Thoracic aorta (tissue), 2 donors: ENCODE measurements around the gene SIGLEC9. TPM values are rescaled to one million over a fixed set of nuclear protein-coding genes. Genes with fewer than 3 reads are reported as not detected.

Experiments
- ATAC-seq: fragments of 150-250 bp; one replicate; pipeline ENCODE4 v1.8.0; 2017; ENCODE audit warnings: low read depth; ENCODE audit not compliant: insufficient number of reproducible peaks, low FRiP score
- DNase-seq: peaks from one replicate; pipeline ENCODE4 v3.0.0-alpha.2; 2020; ENCODE audit warnings: low spot score
- H3K27ac ChIP-seq, 2 donors: fragments of 200-600 bp; sonication (generic); 1 replicate in 1 of 2; 2 replicates in 1 of 2; pipeline ENCODE4 v1.5.1; 2016; ENCODE audit warnings: mild to moderate bottlenecking in 2 of 2, moderate library complexity in 2 of 2
- H3K27me3 ChIP-seq: fragments of 200-600 bp; sonication (generic); replicated peaks from 2 replicates; pipeline ENCODE4 v1.6.0; 2016; ENCODE audit warnings: mild to moderate bottlenecking; ENCODE audit not compliant: insufficient read depth
- H3K36me3 ChIP-seq: fragments of 200-600 bp; sonication (generic); one replicate; pipeline ENCODE4 v1.5.1; 2016
- H3K4me1 ChIP-seq, 2 donors: fragments of 200-600 bp; sonication (generic); 1 replicate in 1 of 2; 2 replicates in 1 of 2; pipeline versions ENCODE4 v1.5.1 to v1.6.0; 2016; ENCODE audit warnings: low read depth in 2 of 2, mild to moderate bottlenecking in 1 of 2; ENCODE audit not compliant: control insufficient read depth in 1 of 2
- H3K4me3 ChIP-seq: fragments of 200-600 bp; sonication (generic); 2 replicates; pipeline ENCODE4 v1.5.1; 2016; ENCODE audit warnings: mild to moderate bottlenecking
- H3K9me3 ChIP-seq: fragments of 200-600 bp; sonication (generic); 2 replicates; pipeline ENCODE4 v1.5.1; 2016
- CTCF ChIP-seq: fragments of 200-600 bp; sonication (generic); IDR thresholded peaks from one replicate; pipeline ENCODE4 v1.5.1; 2019; ENCODE audit warnings: antibody characterized with exemption
- total RNA-seq, 2 donors: library from RNA; depleted of rRNA; stranded (reverse); fragments of >200 nt; gene quantifications; one replicate each; pipeline versions ENCODE4 v1.1.0 to v1.2.3, GENCODE V29; 2016

Gene SIGLEC9
- total RNA-seq, 2 donors from 2014 or later, result 13.1 to 15.2 TPM

DNA sequence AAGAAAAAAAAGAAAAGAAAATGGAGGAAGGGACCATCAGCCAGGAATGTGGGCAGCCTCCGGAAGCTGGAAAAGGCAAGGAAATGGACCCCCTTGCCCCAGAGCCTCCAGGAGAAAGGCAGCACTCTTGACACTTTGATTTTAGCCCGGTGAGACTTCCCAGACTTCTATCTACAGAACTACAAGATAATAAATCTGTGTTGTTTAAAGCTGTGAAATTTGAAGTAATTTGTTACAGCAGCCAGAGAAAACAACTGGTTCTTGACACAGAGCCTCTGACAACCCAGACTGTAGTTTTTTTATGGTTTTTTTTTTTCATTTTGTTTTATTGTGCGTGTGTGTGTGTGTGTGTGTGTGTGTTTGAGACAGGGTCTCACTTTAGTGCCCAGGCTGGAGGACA lies 24.1 kb upstream of the SIGLEC9 start:
- no peak for TF ChIP-seq CTCF
- Histone ChIP-seq H3K9me3 (no peaks in the 10 kb centered on the region), H3K4me3 (no peak overlapping the region), H3K27me3 (no peaks in the 10 kb centered on the region), H3K27ac (no peak overlapping the region), H3K4me1 (no peaks in the 10 kb centered on the region), H3K36me3 (peaks cover 3% of the 10 kb centered on the region)
- DNase-seq, result no peak
- no peak for ATAC-seq

- ATAC-seq, result no peak
- H3K9me3 ChIP-seq, result no peaks in the 10 kb centered on the region
- peaks cover 3% of the 10 kb centered on the region for H3K36me3 ChIP-seq
- no peaks in the 10 kb centered on the region for H3K27me3 ChIP-seq
- H3K27ac ChIP-seq, result no peak overlapping the region
- no peak overlapping the region for H3K4me3 ChIP-seq
- H3K4me1 ChIP-seq, result no peaks in the 10 kb centered on the region
- TF ChIP-seq CTCF, result no peak
- no peak for DNase-seq
Measured at GRCh38 chr19:51101171-51101865, 23.4 kb upstream of the SIGLEC9 start.

- peaks cover 3% of the 10 kb centered on the region for H3K36me3 ChIP-seq
- no peaks in the 10 kb centered on the region for H3K9me3 ChIP-seq
- ATAC-seq, result no peak
Measured at GRCh38 chr19:51102991-51103390, 21.7 kb upstream of the SIGLEC9 start.

DNA sequence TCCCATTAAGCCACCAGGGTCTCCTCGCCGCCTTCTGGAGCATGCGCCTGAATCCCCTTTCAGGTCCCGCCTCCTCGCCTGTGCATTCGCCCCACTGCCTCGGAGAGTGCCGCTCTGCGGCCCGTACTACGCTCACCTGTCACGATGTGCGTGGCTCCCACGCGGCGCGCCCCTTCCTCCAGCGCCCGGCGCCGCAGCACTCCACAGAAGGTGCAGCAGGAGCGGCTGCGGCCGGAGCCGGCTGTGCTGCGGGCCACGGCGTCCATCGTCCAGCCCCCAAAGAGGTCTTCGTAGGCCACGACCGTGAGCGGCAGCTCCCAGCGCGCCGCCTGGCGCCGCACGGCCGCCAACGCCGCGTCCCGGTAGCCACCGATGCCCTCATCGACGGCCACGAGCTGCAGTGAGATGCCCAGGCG lies 20.8 kb upstream of the SIGLEC9 start:
- no peak overlapping the region for H3K27ac ChIP-seq
- no peak for TF ChIP-seq CTCF
- DNase-seq (no peak), ATAC-seq (no peak)
- no peak overlapping the region for H3K4me3 ChIP-seq
- H3K36me3 ChIP-seq, result peaks cover 3% of the 10 kb centered on the region
- peaks cover 10 to 17% of the 10 kb centered on the region in 2 donors for H3K4me1 ChIP-seq
- no peaks in the 10 kb centered on the region for H3K9me3 ChIP-seq
- H3K27me3 ChIP-seq, result no peaks in the 10 kb centered on the region

More at GRCh38 chr19:51102991-51103390, 21.7 kb upstream of the SIGLEC9 start:
- Histone ChIP-seq H3K4me1 (peaks cover 9 to 13% of the 10 kb centered on the region in 2 donors), H3K27ac (no peak overlapping the region), H3K4me3 (no peak overlapping the region), H3K27me3 (no peaks in the 10 kb centered on the region)
- no peak for DNase-seq
- no peak for TF ChIP-seq CTCF

DNA sequence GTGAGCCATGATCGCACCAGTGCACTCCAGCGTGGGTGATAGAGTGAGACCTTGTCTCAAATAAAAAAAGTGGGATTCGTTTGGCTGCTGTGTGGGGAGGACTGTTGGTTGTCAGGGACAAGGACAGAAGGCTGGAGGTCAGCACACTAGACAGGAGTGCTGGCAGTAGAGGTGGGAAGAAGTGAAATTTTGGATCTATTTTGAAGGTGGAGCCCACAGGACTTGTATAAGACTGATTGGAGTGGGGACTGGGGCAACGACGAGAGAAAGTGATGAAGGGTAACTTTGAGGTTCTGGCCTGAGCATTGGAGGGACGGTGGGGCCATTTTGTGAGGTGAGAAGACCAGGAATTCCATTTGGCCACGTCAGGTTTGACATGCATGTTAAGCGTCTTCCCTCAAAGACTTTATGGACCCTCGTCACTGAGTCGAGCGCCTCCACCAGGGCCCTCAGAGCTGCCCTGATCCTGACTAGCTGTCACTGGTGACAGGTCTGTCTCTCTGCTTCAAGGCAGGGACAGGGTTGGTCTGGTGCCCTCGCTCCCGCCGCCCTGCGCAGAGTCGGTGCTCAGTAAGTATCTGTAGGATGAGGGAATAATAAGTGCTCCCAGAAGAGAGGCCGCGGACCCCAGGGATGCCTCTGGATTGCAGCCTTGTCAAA lies 17.2 kb upstream of the SIGLEC9 start:
- H3K4me1 ChIP-seq, result peaks cover 11 to 19% of the 10 kb centered on the region in 2 donors
- TF ChIP-seq CTCF, result no peak
- no peak for ATAC-seq
- H3K4me3 ChIP-seq, result peak overlapping the region; percentile 87
- H3K9me3 ChIP-seq, result no peaks in the 10 kb centered on the region
- DNase-seq, result no peak
- H3K27me3 ChIP-seq, result no peaks in the 10 kb centered on the region
- H3K36me3 ChIP-seq, result peaks cover 3% of the 10 kb centered on the region
- peak overlapping the region in 1 of 2 donors; percentile 22 for H3K27ac ChIP-seq
